ENCODE results near the gene XYLT2.

DNA sequence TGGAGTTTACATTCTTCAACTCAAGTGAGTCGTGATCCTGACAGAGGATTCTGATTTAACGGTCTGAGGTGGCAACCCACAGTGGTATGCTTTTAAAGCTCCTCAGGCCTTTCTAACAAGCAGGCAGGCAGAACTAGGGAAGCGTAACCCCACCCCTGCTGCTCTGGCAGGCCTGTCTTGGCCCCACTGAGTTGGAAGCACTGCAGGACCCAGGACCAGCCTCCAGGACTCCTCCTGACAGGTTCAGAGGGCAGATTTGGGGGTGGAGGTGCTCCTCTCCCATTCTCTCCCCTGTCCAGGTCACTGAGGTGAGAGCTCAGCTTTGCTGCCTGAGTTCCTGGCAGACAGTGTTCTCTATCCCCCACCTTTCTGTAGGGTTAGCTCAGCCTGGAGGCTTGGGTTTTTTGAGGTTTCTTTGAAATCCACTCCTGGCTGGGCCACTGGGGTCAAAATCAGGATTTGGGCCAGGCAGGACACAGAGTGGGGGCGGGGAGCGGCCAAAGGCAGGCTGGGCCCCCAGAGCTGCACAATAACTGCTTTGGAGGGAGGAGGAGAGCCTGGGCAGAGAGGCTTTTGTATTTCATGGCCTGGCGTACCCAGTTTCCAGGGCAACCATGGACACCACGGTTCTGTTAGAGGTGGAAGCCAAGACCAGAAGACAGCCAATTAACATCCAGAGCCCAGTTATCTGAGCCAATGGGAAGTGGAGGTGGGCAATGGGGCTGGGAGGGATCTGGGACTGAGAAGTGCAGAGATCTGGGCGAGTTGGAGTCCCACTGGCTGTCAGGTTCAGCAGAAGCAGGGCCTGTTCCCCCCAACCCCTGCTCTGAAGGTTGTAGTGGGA lies 17.5 kb downstream of the XYLT2 start:
- TF ChIP-seq, protein P1, sequence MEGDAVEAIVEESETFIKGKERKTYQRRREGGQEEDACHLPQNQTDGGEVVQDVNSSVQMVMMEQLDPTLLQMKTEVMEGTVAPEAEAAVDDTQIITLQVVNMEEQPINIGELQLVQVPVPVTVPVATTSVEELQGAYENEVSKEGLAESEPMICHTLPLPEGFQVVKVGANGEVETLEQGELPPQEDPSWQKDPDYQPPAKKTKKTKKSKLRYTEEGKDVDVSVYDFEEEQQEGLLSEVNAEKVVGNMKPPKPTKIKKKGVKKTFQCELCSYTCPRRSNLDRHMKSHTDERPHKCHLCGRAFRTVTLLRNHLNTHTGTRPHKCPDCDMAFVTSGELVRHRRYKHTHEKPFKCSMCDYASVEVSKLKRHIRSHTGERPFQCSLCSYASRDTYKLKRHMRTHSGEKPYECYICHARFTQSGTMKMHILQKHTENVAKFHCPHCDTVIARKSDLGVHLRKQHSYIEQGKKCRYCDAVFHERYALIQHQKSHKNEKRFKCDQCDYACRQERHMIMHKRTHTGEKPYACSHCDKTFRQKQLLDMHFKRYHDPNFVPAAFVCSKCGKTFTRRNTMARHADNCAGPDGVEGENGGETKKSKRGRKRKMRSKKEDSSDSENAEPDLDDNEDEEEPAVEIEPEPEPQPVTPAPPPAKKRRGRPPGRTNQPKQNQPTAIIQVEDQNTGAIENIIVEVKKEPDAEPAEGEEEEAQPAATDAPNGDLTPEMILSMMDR (conservative IDR thresholded peaks at IDR 0.05; ENCODE audit: low read length) = no peak
- no peak for TF ChIP-seq EZH2phosphoT487 (IDR thresholded peaks at IDR 0.05; ENCODE audit: borderline replicate concordance)

All from Loucy (cell line).